Hepatocyte (in vitro differentiated cells): Measurements from ENCODE around the gene WBP2NL. TPM values are rescaled to one million over a fixed set of nuclear protein-coding genes. Genes with fewer than 3 reads are reported as not detected.

Source experiments
- DNase-seq: peaks from one replicate; pipeline ENCODE4 v3.0.0-alpha.2; 2016; ENCODE audit warnings: low spot score
- H2AFZ ChIP-seq: fragments of 200-600 bp; sonication (generic); 2 replicates; pipeline ENCODE4 v1.6.0; 2016; ENCODE audit warnings: antibody characterized with exemption, mild to moderate bottlenecking
- H3K27ac ChIP-seq: fragments of 200-600 bp; sonication (generic); 2 replicates; pipeline ENCODE4 v1.5.1; 2016; ENCODE audit warnings: mild to moderate bottlenecking
- H3K27me3 ChIP-seq: fragments of 200-600 bp; sonication (generic); 2 replicates; pipeline ENCODE4 v1.6.1; 2016
- H3K36me3 ChIP-seq: fragments of 200-600 bp; sonication (generic); replicated peaks from 2 replicates; pipeline ENCODE4 v1.5.1; 2016; ENCODE audit warnings: low read depth; ENCODE audit not compliant: insufficient read depth
- H3K4me1 ChIP-seq: fragments of 200-600 bp; sonication (generic); 2 replicates; pipeline ENCODE4 v1.5.1; 2016; ENCODE audit warnings: mild to moderate bottlenecking, moderate library complexity; ENCODE audit not compliant: insufficient read depth
- H3K4me2 ChIP-seq: fragments of 200-600 bp; sonication (generic); 2 replicates; pipeline ENCODE4 v1.6.0; 2016
- H3K4me3 ChIP-seq: fragments of 200-600 bp; sonication (generic); 2 replicates; pipeline ENCODE4 v1.5.1; 2016; ENCODE audit warnings: mild to moderate bottlenecking
- H3K79me2 ChIP-seq: fragments of 200-600 bp; sonication (generic); 2 replicates; pipeline ENCODE4 v1.6.0; 2017; ENCODE audit warnings: mild to moderate bottlenecking
- H3K9me2 ChIP-seq: fragments of 200-600 bp; sonication (generic); replicated peaks from 2 replicates; pipeline ENCODE4 v1.6.0; 2017; ENCODE audit warnings: mild to moderate bottlenecking; ENCODE audit not compliant: insufficient read depth
- H3K9me3 ChIP-seq: fragments of 200-600 bp; sonication (generic); 2 replicates; pipeline ENCODE4 v1.5.1; 2016; ENCODE audit warnings: low read depth, mild to moderate bottlenecking
- H4K20me1 ChIP-seq: fragments of 200-600 bp; sonication (generic); 2 replicates; pipeline ENCODE4 v1.6.0; 2016; ENCODE audit warnings: mild to moderate bottlenecking; ENCODE audit not compliant: insufficient read depth, poor library complexity, severe bottlenecking
- EZH2 ChIP-seq: fragments of 200-600 bp; sonication (generic); IDR thresholded peaks from 2 replicates; pipeline ENCODE4 v1.6.1; 2016; ENCODE audit warnings: antibody characterized with exemption, mild to moderate bottlenecking, borderline replicate concordance
- EZH2phosphoT487 ChIP-seq: fragments of 200-600 bp; sonication (generic); IDR thresholded peaks from one replicate; pipeline ENCODE4 v1.6.1; 2018; ENCODE audit warnings: antibody characterized with exemption, mild to moderate bottlenecking, low read depth, moderate library complexity; ENCODE audit not compliant: unreplicated experiment, severe bottlenecking
- WGBS: methylation state at CpG from one replicate; pipeline ENCODE4 v1.1.6; 2016; ENCODE audit warnings: low lambda C conversion rate; ENCODE audit errors: missing lambda C conversion rate; 5-methylcytosine and 5-hydroxymethylcytosine counted together
- polyA plus RNA-seq: library from polyadenylated mRNA; unstranded; fragments of >200 nt; fragmentation: Nextera tagmentation; extraction: Ambion mirVana; gene quantifications from 2 replicates; pipeline ENCODE4 v1.2.1, GENCODE V29; 2016
- total RNA-seq: library from RNA; depleted of rRNA; stranded (reverse); fragments of >200 nt; gene quantifications from 2 replicates; pipeline ENCODE4 v1.2.3, GENCODE V29; 2014
- TF ChIP-seq, protein P1 (sequence below): fragments of 200-600 bp; sonication (generic); IDR thresholded peaks from 2 replicates; pipeline ENCODE4 v1.5.1; 2016; ENCODE audit warnings: antibody characterized with exemption, mild to moderate bottlenecking; ENCODE audit not compliant: poor library complexity

Gene WBP2NL
- total and polyA plus RNA-seq, 2 experiments from 2014 or later, result not detected

DNA sequence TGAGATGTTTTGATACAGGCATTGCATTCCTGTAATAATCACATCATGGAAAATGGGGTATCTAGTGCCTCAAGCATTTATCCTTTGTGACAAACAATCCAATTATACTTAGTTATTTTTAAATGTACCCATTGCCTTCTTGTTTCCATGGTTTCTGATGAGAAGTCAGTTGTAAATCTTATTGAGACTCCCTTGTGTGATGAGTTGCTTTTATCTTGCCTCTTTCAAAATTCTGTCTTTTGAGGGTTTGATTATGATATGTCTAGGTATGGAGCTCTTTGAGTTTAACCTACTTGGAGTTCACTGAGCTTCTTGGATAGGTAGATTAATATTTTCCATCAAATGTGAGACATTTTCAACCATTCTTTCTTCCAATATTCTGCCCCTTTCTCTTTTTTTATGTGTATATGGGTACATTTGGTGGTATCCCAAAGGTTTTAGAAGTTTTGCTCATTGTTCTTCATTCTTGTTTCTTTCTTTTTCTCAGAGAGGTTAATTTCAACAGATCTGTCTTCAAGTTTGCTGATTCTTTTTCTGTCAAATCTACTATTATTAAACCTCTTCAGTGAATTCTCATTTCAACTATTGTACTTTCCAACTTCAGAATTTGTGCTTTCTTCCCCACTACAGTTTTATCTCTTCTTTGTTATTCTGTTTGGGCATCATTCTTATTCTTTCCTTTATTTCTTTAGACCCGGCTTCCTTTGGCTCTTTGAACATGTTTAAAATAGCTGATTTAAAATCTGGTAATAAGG is 58.3 kb downstream of the WBP2NL start:
- Histone ChIP-seq H3K27ac (no peak overlapping the region), H3K27me3 (no peaks in the 10 kb centered on the region), H3K9me3 (no peaks in the 10 kb centered on the region), H3K36me3 (no peaks in the 10 kb centered on the region), H2AFZ (no peak overlapping the region), H3K9me2 (no peaks in the 10 kb centered on the region), H3K4me3 (no peak overlapping the region), H3K4me2 (no peak overlapping the region), H3K4me1 (no peaks in the 10 kb centered on the region), H3K79me2 (no peaks in the 10 kb centered on the region), H4K20me1 (no peaks in the 10 kb centered on the region)
- no peak for DNase-seq
- whole genome bisulfite sequencing, result 100% methylated on average over 1 of the region's 1 CpG
- TF ChIP-seq, protein P1, sequence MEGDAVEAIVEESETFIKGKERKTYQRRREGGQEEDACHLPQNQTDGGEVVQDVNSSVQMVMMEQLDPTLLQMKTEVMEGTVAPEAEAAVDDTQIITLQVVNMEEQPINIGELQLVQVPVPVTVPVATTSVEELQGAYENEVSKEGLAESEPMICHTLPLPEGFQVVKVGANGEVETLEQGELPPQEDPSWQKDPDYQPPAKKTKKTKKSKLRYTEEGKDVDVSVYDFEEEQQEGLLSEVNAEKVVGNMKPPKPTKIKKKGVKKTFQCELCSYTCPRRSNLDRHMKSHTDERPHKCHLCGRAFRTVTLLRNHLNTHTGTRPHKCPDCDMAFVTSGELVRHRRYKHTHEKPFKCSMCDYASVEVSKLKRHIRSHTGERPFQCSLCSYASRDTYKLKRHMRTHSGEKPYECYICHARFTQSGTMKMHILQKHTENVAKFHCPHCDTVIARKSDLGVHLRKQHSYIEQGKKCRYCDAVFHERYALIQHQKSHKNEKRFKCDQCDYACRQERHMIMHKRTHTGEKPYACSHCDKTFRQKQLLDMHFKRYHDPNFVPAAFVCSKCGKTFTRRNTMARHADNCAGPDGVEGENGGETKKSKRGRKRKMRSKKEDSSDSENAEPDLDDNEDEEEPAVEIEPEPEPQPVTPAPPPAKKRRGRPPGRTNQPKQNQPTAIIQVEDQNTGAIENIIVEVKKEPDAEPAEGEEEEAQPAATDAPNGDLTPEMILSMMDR, result no peak
- TF ChIP-seq EZH2 (no peak), EZH2phosphoT487 (no peak)

DNA sequence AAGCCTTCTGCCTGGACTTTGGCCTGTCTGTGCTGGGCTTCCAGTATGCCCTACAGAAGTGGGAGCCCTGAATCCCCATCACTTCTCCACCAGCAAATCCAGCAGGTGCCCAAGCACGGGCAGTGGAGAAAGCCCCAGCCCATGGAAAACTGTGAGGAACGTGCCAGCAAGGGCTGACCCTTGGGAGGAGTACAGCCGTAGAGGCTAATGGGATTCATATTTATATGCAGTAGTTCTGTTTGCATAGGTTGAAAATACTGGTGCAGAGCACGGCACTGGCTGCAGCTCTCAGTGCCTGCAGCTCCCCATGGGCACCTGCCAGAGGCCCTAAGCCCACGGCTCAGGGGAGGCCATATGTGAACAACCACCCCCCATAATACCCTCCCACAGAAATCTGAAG is 61.9 kb downstream of the WBP2NL start:
- H3K27me3 ChIP-seq, result no peaks in the 10 kb centered on the region
- H3K79me2 ChIP-seq, result no peaks in the 10 kb centered on the region
- TF ChIP-seq EZH2phosphoT487 (no peak), EZH2 (no peak)
- TF ChIP-seq, protein P1, result no peak
- H3K4me2 ChIP-seq, result no peak overlapping the region
- no peaks in the 10 kb centered on the region for H3K9me2 ChIP-seq
- H3K36me3 ChIP-seq, result no peaks in the 10 kb centered on the region
- 92% methylated on average over 5 of the region's 5 CpGs for WGBS
- DNase-seq, result no peak
- H4K20me1 ChIP-seq, result no peaks in the 10 kb centered on the region
- H3K4me1 ChIP-seq, result no peaks in the 10 kb centered on the region
- H3K4me3 ChIP-seq, result no peak overlapping the region
- no peak overlapping the region for H2AFZ ChIP-seq
- H3K27ac ChIP-seq, result no peak overlapping the region
- H3K9me3 ChIP-seq, result no peaks in the 10 kb centered on the region

DNA sequence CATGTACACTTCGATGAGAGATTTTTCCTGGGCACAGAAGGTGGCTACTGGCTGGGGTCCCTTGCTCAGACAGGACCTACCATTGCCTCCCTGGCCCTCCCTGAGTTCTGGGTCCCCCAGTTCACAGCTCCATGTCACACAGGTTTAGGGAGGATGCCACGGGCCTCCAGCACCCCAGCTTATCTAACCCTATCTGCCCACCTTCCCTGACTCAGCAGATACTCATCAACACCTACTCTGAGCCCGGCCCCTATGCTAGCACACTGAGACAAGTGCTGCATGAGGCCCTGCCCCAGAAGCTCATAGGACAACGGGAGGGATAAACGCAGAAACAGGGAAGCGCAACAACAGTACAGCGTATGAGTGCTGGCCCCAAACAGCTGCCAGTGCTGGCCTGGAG is 62.5 kb downstream of the WBP2NL start:
- Histone ChIP-seq H3K9me2 (no peaks in the 10 kb centered on the region), H3K27ac (no peak overlapping the region), H3K4me2 (no peak overlapping the region), H2AFZ (no peak overlapping the region), H3K79me2 (no peaks in the 10 kb centered on the region), H3K4me1 (no peaks in the 10 kb centered on the region), H3K27me3 (no peaks in the 10 kb centered on the region), H3K36me3 (no peaks in the 10 kb centered on the region), H3K4me3 (no peak overlapping the region), H4K20me1 (no peaks in the 10 kb centered on the region), H3K9me3 (no peaks in the 10 kb centered on the region)
- WGBS, result 92% methylated on average over 7 of the region's 7 CpGs
- no peak for DNase-seq
- no peak for TF ChIP-seq EZH2phosphoT487

DNA sequence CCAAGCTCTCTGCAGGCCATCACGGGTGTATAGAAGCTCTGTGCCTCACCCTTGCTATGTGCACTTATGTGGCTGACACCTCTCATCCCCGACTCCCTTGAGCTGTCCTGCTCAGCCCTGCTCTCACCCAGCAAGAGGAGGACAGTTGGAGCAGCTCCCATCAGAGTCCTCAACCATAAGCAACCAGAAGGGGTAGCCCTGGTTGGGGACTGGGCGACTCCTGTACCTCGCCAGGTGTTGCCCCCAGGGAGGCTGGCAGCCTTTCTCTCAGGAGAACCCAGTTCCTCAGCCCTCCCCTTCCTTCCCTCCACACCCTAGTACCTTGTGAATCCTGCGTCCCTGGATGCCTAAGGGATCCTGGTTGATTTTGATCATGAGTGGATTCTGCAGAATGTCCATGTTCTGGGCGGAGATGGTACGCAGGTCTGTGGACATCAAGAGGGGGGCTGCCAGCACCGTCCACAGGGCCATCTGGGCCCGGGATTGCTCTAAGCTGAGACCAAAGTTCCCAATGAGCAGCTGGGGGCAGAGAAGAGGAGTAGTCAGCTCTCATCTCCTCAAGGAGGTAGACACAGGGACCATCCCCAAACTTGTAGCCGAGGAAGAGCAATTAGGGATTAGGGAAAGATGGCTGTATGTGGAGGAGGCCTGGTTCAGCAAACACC is 64.0 kb downstream of the WBP2NL start:
- WGBS, result 98% methylated on average over 10 of the region's 10 CpGs
- no peak overlapping the region for H3K27ac ChIP-seq
- H3K4me1 ChIP-seq, result no peaks in the 10 kb centered on the region
- H2AFZ ChIP-seq, result no peak overlapping the region
- H3K9me2 ChIP-seq, result no peaks in the 10 kb centered on the region
- no peak overlapping the region for H3K4me2 ChIP-seq
- H3K36me3 ChIP-seq, result no peaks in the 10 kb centered on the region
- no peaks in the 10 kb centered on the region for H3K79me2 ChIP-seq
- no peak for DNase-seq
- TF ChIP-seq, protein P1, result no peak
- TF ChIP-seq EZH2phosphoT487 (no peak), EZH2 (no peak)
- H3K4me3 ChIP-seq, result no peak overlapping the region
- H3K9me3 ChIP-seq, result no peaks in the 10 kb centered on the region
- no peaks in the 10 kb centered on the region for H3K27me3 ChIP-seq
- H4K20me1 ChIP-seq, result no peaks in the 10 kb centered on the region
